ENCODE measurements around the gene OR5B12. TPM values are rescaled to one million over a fixed set of nuclear protein-coding genes. Genes with fewer than 3 reads are reported as not detected.

OR5B12 gene
- total and polyA plus RNA-seq, 2 of the 8 experiments (the other 6 are each of a cell fraction or from before 2014, with no cell fraction given): not detected

DNA sequence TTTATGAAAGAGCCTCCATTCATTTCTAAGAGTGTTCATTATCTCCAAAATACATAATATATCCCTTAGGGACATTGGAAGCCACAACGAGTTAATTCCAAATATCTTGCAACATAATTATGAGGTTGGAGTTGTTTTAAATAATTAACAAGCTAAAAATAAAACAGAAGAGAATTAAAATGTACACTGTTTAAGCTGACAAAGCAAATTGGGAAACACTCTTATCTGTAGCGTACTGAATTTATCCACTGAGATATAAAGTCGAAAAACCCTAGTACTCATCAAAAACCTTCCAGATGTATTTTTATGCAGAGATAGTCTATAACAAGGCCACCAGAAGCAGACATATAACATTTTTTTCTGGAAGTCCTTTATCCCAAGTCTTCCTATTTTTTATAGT lies 7.8 kb downstream of the OR5B12 start (continued):
- no peak for TF ChIP-seq RNF2 (IDR thresholded peaks at IDR 0.05; ENCODE audit: borderline replicate concordance, low read depth, low read length, missing control alignments, poor library complexity, severe bottlenecking)
